Muscle of leg (tissue), 11 donors: Measurements from ENCODE around the gene SYDE2. TPM values are rescaled to one million over a fixed set of nuclear protein-coding genes. Genes with fewer than 3 reads are reported as not detected.
A peak's percentile ranks its signal among the peaks of the same experiment; 100 is the strongest.

Experiments
- DNase-seq: peaks from one replicate; pipeline ENCODE4 v3.0.0; 2013
- H3K27ac ChIP-seq: one replicate; pipeline ENCODE4 v1.5.1; 2013; ENCODE audit warnings: mild to moderate bottlenecking, low read length, control low read depth
- H3K27me3 ChIP-seq: one replicate; pipeline ENCODE4 v1.6.1; 2013; ENCODE audit warnings: low read length; ENCODE audit not compliant: control insufficient read depth, insufficient read depth
- H3K36me3 ChIP-seq: one replicate; pipeline ENCODE4 v1.6.1; 2013; ENCODE audit warnings: low read length; ENCODE audit not compliant: control insufficient read depth, insufficient read depth
- H3K4me1 ChIP-seq: one replicate; pipeline ENCODE4 v1.6.1; 2013; ENCODE audit warnings: low read length; ENCODE audit not compliant: control insufficient read depth, insufficient read depth
- H3K4me3 ChIP-seq: one replicate; pipeline ENCODE4 v1.5.1; 2013; ENCODE audit warnings: low read length, control low read depth
- H3K9me3 ChIP-seq: replicated peaks from 2 replicates; pipeline ENCODE4 v1.6.1; 2013; ENCODE audit warnings: low read depth, low read length; ENCODE audit not compliant: control insufficient read depth
- WGBS: methylation state at CpG from one replicate; pipeline ENCODE4 v1.1.5; 2013; ENCODE audit warnings: missing lambda C conversion rate; ENCODE audit not compliant: insufficient coverage; 5-methylcytosine and 5-hydroxymethylcytosine counted together
- polyA plus RNA-seq, 8 donors: library from polyadenylated mRNA; unstranded; fragments of 120-200 nt; gene quantifications; one replicate each; pipeline versions ENCODE4 v1.2.1 to v1.2.3, GENCODE V29; 2013; ENCODE audit warnings: inconsistent platforms in 1 of 8, low replicate concordance in 1 of 8; ENCODE audit not compliant: insufficient read length in 8 of 8, insufficient read depth in 1 of 8
- total RNA-seq: library from RNA; stranded (reverse); fragments of 120-200 nt; gene quantifications from one replicate; pipeline ENCODE4 v1.2.4, GENCODE V29; 2013

Gene SYDE2
- total and polyA plus RNA-seq, 9 donors: 1.5 to 8.3 (median 3.1) TPM

DNA sequence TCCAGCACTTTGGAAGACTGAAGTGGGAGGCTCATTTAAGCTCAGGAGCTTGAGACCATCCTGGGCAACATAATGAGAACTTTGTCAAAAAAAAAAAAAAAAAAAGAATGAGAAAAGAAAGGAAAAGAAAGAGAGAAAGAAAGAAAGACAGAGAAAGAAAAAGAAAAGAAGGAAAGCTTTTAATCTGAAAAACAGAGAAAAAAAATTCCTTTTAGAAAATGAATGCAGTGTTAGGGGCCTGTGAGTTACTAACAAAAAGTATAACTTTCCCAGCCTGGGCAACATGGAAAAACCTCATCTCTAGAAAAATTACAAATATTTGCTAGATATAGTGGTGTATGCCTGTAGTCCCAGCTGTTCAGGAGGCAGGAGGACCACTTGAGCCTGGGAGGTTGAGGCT lies 15.9 kb upstream of the SYDE2 start:
- Histone ChIP-seq H3K4me1 (no peaks in the 10 kb centered on the region), H3K27ac (no peak overlapping the region), H3K36me3 (no peaks in the 10 kb centered on the region), H3K4me3 (no peak overlapping the region), H3K9me3 (no peaks in the 10 kb centered on the region), H3K27me3 (no peaks in the 10 kb centered on the region)
- DNase-seq: no peak

DNA sequence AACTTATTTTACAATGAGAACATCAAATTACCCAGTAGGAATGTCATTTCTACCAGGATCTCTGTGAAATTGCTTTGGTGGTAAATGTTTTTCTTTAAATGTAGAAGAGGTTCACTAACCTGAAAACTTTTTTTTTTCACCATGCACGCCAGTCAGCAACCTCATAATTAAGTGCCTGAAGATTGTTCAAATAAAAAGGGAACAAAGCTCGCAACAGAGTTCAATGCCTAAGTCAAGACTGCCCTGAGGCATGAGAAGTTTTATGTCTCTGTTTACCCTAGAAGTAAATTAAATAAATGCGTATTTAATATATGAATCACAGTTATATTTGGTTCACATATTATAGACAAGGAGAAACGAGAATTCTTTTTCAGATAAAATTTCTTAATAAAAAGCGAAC lies 13.8 kb upstream of the SYDE2 start:
- H3K4me3 ChIP-seq: no peak overlapping the region
- no peaks in the 10 kb centered on the region for H3K27me3 ChIP-seq
- no peaks in the 10 kb centered on the region for H3K9me3 ChIP-seq
- WGBS: no CpG with 5 or more reads among the region's 5 CpGs
- DNase-seq: no peak
- no peaks in the 10 kb centered on the region for H3K4me1 ChIP-seq
- no peak overlapping the region for H3K27ac ChIP-seq
- H3K36me3 ChIP-seq: no peaks in the 10 kb centered on the region

GRCh38 chr1:85208488-85208887 lies 7.7 kb upstream of the SYDE2 start:
- no peaks in the 10 kb centered on the region for H3K36me3 ChIP-seq
- DNase-seq: no peak
- WGBS: 100% methylated on average over 2 of the region's 2 CpGs
- no peaks in the 10 kb centered on the region for H3K9me3 ChIP-seq
- H3K4me3 ChIP-seq: no peak overlapping the region
- H3K27ac ChIP-seq: no peak overlapping the region
- no peaks in the 10 kb centered on the region for H3K4me1 ChIP-seq
- H3K27me3 ChIP-seq: peaks cover 4% of the 10 kb centered on the region

DNA sequence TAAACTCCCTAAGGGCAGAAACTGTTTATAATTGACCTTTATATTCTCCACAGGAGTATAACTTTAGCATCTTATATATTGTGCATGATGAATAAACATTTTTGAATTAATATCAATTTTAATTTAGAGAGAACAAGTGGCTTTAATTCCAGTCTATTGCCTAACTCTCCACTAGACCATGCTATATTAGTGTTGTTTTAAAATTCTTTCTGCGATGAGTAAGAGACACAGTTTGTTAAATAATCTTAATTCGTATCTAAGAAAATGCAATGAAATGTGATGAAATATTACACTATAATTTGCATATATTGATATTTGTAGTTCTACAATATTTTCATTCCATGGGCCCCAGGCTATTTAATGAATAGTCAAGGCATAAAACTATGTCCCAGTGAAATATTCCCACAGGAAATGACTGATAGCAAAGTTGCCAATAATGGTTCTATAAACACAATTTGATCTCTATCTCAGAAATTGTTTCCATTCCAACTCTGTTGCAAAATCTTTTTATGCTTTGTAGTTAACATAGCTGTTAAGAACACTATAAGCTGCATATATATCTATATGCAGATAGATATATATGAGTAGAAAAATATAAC lies 2.9 kb upstream of the SYDE2 start:
- H3K27me3 ChIP-seq: peaks cover 18% of the 10 kb centered on the region
- no peaks in the 10 kb centered on the region for H3K9me3 ChIP-seq
- DNase-seq: no peak
- no peak overlapping the region for H3K4me3 ChIP-seq
- H3K27ac ChIP-seq: no peak overlapping the region
- H3K36me3 ChIP-seq: no peaks in the 10 kb centered on the region
- H3K4me1 ChIP-seq: peaks cover 10% of the 10 kb centered on the region
- no CpG with 5 or more reads among the region's 2 CpGs for WGBS

DNA sequence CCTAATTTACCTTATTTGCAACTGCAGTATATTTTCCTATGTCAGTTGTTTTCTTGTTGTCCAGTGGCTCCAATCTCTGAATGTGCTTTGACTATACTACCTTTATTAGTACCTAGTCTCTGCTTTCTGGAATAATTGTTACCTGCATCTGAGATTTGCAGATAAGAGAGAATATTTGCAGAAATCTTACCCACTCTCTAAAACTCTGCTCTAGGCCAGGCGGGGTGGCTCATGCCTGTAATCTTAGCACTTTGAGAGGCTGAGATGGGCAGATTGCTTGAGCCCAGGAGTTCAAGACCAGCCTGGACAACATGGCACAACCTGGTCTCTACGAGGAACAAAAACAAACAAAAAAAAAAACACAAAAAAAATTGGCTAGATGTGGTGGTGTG lies 2.0 kb upstream of the SYDE2 start:
- Histone ChIP-seq H3K4me1 (peaks cover 10% of the 10 kb centered on the region), H3K27me3 (peaks cover 18% of the 10 kb centered on the region), H3K4me3 (no peak overlapping the region), H3K36me3 (no peaks in the 10 kb centered on the region), H3K27ac (no peak overlapping the region), H3K9me3 (no peaks in the 10 kb centered on the region)
- no peak for DNase-seq
- WGBS: no CpG with 5 or more reads among the region's 2 CpGs

DNA sequence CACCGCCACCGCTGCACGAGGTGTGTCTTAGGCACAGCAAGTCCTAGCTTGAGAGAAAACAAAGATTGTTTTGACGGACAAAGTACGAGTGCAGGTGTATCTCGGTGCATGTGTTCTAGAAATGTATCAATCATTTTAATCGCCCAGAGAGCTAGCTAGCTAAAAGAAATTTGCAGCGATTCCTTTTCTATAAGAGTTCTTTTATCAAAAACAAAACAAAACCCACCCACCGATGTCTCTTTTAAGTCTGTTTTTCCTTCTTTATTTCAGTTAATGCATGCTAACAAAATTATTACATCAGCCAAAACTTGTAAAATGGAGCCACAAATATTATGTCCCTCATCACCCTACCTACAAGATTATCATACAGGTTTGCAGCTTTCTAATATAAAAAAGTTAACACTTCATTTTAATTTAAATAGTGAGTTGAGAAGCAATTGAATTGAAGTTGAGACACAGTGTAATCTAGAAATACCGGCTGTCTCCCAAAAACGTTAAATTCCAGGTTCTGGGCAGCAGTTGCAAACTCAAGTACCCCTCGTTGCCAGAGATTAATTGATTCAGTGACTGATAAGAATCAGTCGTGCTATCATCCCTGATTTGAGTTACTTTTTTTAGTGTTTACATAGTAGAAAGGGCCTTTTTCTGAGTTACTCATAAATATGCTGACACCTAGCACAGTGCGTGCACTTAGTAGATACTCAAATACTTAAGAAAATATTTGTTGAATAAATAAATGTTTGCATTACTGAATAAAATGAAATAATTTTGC lies 1.5 kb upstream of the SYDE2 start:
- no peak overlapping the region for H3K27ac ChIP-seq
- H3K4me1 ChIP-seq: peaks cover 10% of the 10 kb centered on the region
- H3K4me3 ChIP-seq: peak overlapping the region; percentile 73
- WGBS: 20% methylated on average over 3 of the region's 14 CpGs
- no peaks in the 10 kb centered on the region for H3K9me3 ChIP-seq
- DNase-seq: no peak
- H3K27me3 ChIP-seq: peaks cover 18% of the 10 kb centered on the region
- H3K36me3 ChIP-seq: no peaks in the 10 kb centered on the region

- Histone ChIP-seq H3K4me3 (peak overlapping the region; percentile 73), H3K27ac (peak overlapping the region; percentile 55), H3K4me1 (peaks cover 10% of the 10 kb centered on the region), H3K27me3 (peaks cover 18% of the 10 kb centered on the region), H3K36me3 (no peaks in the 10 kb centered on the region), H3K9me3 (no peaks in the 10 kb centered on the region)
- WGBS: under 1% methylated on average over 77 of the region's 81 CpGs
- DNase-seq: peak; percentile 78
Measured at GRCh38 chr1:85201340-85202091, 700 bp upstream of the SYDE2 start.

- H3K9me3 ChIP-seq: no peaks in the 10 kb centered on the region
- no peak for DNase-seq
- H3K27ac ChIP-seq: no peak overlapping the region
- H3K4me1 ChIP-seq: peaks cover 10% of the 10 kb centered on the region
- H3K4me3 ChIP-seq: peak overlapping the region; percentile 73
- no peaks in the 10 kb centered on the region for H3K36me3 ChIP-seq
- 5% methylated on average over 21 of the region's 26 CpGs for WGBS
- peaks cover 18% of the 10 kb centered on the region for H3K27me3 ChIP-seq
Measured at GRCh38 chr1:85199667-85200462, 951 bp downstream of the SYDE2 start.

- H3K9me3 ChIP-seq: no peaks in the 10 kb centered on the region
- H3K27me3 ChIP-seq: peaks cover 16% of the 10 kb centered on the region
- no CpG with 5 or more reads among the region's 2 CpGs for WGBS
- DNase-seq: no peak
- H3K4me1 ChIP-seq: peaks cover 10% of the 10 kb centered on the region
- H3K36me3 ChIP-seq: no peaks in the 10 kb centered on the region
- H3K27ac ChIP-seq: no peak overlapping the region
- H3K4me3 ChIP-seq: no peak overlapping the region
Measured at GRCh38 chr1:85198864-85199263, 2.0 kb downstream of the SYDE2 start.

- H3K27me3 ChIP-seq: peaks cover 7% of the 10 kb centered on the region
- peaks cover 7% of the 10 kb centered on the region for H3K4me1 ChIP-seq
- H3K4me3 ChIP-seq: no peak overlapping the region
- H3K9me3 ChIP-seq: no peaks in the 10 kb centered on the region
- no peaks in the 10 kb centered on the region for H3K36me3 ChIP-seq
- no peak overlapping the region for H3K27ac ChIP-seq
- peak; percentile 61 for DNase-seq
Measured at GRCh38 chr1:85196358-85196757, 4.5 kb downstream of the SYDE2 start.
